Erythroblast (primary cell): ENCODE measurements around the gene CALHM4.

Source experiments
- DNase-seq, 2 experiments: peaks; one replicate each; lab custom pipeline; 2025; lab: John Stamatoyannopoulos, UW
- GATA1 ChIP-seq: IDR thresholded peaks from 2 replicates; pipeline ENCODE4 v1.6.1; 2011; ENCODE audit warnings: low read depth, mild to moderate bottlenecking, control low read depth, low read length, moderate library complexity
- POLR2A ChIP-seq: IDR thresholded peaks from 2 replicates; pipeline ENCODE4 v1.6.1; 2011; ENCODE audit warnings: mild to moderate bottlenecking, low read length

Gene CALHM4

GRCh38 chr6:116528780-116529179, 24.8 kb upstream of the CALHM4 start:
- no peak for DNase-seq
- TF ChIP-seq GATA1 (no peak), POLR2A (no peak)

GRCh38 chr6:116529466-116530290, 23.9 kb upstream of the CALHM4 start:
- DNase-seq, result no peak
- TF ChIP-seq POLR2A, result no peak
- TF ChIP-seq GATA1, result no peak

- TF ChIP-seq POLR2A (no peak), GATA1 (no peak)
Observed at GRCh38 chr6:116530436-116530835, 23.1 kb upstream of the CALHM4 start.

GRCh38 chr6:116531675-116532570, 21.6 kb upstream of the CALHM4 start:
- TF ChIP-seq POLR2A (no peak), GATA1 (no peak)
- peak; percentile 71 to 79 for DNase-seq

More at GRCh38 chr6:116530436-116530835, 23.1 kb upstream of the CALHM4 start:
- DNase-seq, result no peak

- no peak for DNase-seq
- TF ChIP-seq GATA1 (no peak), POLR2A (no peak)
Observed at GRCh38 chr6:116533233-116533957, 20.2 kb upstream of the CALHM4 start.

- TF ChIP-seq GATA1, result no peak
- TF ChIP-seq POLR2A, result no peak
Observed at GRCh38 chr6:116535109-116535508, 18.4 kb upstream of the CALHM4 start.

GRCh38 chr6:116536216-116536621, 17.3 kb upstream of the CALHM4 start:
- TF ChIP-seq POLR2A, result no peak
- no peak for TF ChIP-seq GATA1
- DNase-seq, result peak; percentile 63 to 73

More at GRCh38 chr6:116535109-116535508, 18.4 kb upstream of the CALHM4 start:
- DNase-seq, result no peak

- no peak for TF ChIP-seq GATA1
- no peak for TF ChIP-seq POLR2A
- DNase-seq, result no peak
Observed at GRCh38 chr6:116542426-116542825, 11.1 kb upstream of the CALHM4 start.

- DNase-seq, result no peak
- TF ChIP-seq GATA1 (no peak), POLR2A (no peak)
Observed at GRCh38 chr6:116543149-116543548, 10.4 kb upstream of the CALHM4 start.

GRCh38 chr6:116545651-116546050, 7.9 kb upstream of the CALHM4 start, which contains the start of gene TRAPPC3L:
TSS of gene TRAPPC3L (minus strand) at chr6:116545684. CDS start at chr6:116545514, 170 bp downstream.
- TF ChIP-seq POLR2A (no peak), GATA1 (no peak)
- no peak for DNase-seq

- DNase-seq, result no peak
- TF ChIP-seq POLR2A (no peak), GATA1 (no peak)
Observed at GRCh38 chr6:116547358-116547757, 6.2 kb upstream of the CALHM4 start.

- no peak for DNase-seq
- TF ChIP-seq GATA1, result no peak
- TF ChIP-seq POLR2A, result no peak
Observed at GRCh38 chr6:116550796-116551195, 2.8 kb upstream of the CALHM4 start.

- no peak for DNase-seq
- no peak for TF ChIP-seq GATA1
- TF ChIP-seq POLR2A, result no peak
Observed at GRCh38 chr6:116556065-116556464, 2.5 kb downstream of the CALHM4 start.

- DNase-seq, result no peak
- TF ChIP-seq POLR2A, result no peak
- no peak for TF ChIP-seq GATA1
Observed at GRCh38 chr6:116556814-116557415, 3.4 kb downstream of the CALHM4 start.
